GM12892 (cell line): Measurements from ENCODE around the gene GPR6.

Experiments used
- POLR2A ChIP-seq: IDR thresholded peaks from 2 replicates; pipeline ENCODE4 v1.6.1; 2011; ENCODE audit warnings: low read depth, low read length, control low read depth
- POLR2AphosphoS5 ChIP-seq: IDR thresholded peaks from 2 replicates; pipeline ENCODE4 v1.6.1; 2011; ENCODE audit warnings: low read depth, low read length, control low read depth
- TAF1 ChIP-seq: IDR thresholded peaks from 2 replicates; pipeline ENCODE4 v1.6.1; 2011; ENCODE audit warnings: low read depth, mild to moderate bottlenecking, control low read depth, low read length, borderline replicate concordance

- TF ChIP-seq POLR2A, result no peak
- TF ChIP-seq POLR2AphosphoS5, result no peak
- no peak for TF ChIP-seq TAF1
Observed at GRCh38 chr6:110029144-110029543, 51.0 kb downstream of the GPR6 start.
